ENCODE measurements around the gene DGKZ. TPM values are rescaled to one million over a fixed set of nuclear protein-coding genes. Genes with fewer than 3 reads are reported as not detected.

DGKZ gene
- total RNA-seq, 4 donors from 2014 or later: 41.8 to 86.4 (median 60.3) TPM

DNA sequence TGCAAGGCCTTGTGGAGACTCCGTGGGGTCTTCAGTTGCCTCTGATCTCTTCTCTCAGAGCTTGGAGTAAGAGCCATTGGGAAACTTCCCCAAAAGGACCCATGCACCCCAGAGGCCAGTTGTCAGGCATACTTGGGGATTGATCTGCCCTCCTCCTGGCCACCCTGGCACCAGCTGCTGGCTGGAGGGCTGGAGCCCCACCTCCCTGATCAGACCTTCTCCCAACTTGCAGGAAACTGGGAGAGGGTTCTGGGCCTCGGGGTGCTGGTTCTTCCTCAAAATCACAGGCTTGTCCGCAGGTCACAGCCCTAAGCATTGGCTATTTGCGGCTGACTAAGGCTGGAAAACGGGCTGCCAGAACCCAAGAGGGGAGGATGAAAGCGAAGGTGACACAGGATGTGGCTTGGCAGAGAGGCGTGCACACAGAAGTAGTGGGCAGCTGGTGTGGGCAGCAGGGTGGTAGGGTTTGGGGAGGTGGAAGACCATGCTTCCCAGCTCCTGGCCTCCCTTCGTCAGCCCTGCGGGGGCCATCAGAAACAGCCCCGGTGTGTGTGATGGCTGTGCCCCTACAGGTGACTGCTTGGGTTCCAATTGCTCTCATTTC, 1.3 kb upstream of the DGKZ start:
- WGBS, 2 donors: 40 to 41% methylated on average over 10 of the region's 10 CpGs
- H3K4me3 ChIP-seq (ENCODE audit: low read depth, poor library complexity, severe bottlenecking): no peak overlapping the region
- intact Hi-C loops (cut with DNase I; ENCODE audit: low total_unique reads): no loop called here
- no peak for DNase-seq (ENCODE audit: low spot score in 2 of 2)
- TF ChIP-seq, protein P1, sequence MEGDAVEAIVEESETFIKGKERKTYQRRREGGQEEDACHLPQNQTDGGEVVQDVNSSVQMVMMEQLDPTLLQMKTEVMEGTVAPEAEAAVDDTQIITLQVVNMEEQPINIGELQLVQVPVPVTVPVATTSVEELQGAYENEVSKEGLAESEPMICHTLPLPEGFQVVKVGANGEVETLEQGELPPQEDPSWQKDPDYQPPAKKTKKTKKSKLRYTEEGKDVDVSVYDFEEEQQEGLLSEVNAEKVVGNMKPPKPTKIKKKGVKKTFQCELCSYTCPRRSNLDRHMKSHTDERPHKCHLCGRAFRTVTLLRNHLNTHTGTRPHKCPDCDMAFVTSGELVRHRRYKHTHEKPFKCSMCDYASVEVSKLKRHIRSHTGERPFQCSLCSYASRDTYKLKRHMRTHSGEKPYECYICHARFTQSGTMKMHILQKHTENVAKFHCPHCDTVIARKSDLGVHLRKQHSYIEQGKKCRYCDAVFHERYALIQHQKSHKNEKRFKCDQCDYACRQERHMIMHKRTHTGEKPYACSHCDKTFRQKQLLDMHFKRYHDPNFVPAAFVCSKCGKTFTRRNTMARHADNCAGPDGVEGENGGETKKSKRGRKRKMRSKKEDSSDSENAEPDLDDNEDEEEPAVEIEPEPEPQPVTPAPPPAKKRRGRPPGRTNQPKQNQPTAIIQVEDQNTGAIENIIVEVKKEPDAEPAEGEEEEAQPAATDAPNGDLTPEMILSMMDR (IDR thresholded peaks at IDR 0.05): no peak
- TF ChIP-seq POLR2A (IDR thresholded peaks at IDR 0.05): no peak

DNA sequence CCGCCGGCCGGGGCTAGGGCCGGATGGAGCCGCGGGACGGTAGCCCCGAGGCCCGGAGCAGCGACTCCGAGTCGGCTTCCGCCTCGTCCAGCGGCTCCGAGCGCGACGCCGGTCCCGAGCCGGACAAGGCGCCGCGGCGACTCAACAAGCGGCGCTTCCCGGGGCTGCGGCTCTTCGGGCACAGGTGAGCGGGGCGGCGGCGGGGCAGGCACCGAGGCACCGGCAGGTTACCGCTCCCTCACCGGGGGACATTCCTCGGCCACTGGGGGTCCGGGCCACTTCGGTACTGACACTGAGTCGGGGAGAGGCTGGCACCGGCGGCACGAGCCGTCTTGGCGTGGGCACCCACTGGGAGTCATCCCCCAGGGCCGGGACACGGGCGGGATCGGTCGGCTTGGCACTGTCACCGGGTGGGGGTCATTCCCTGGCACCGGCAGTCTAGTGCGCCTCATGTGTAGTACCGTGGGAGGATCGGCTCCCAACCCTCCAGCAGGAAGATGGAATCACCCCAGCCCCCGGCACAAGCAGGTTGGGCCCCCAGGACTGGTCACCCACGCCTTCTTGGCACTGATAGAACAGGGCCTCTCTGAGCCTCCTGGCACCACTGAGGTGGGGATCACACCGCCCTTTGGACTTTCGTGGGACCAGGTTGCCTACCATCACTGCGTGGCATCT, 511 bp downstream of the DGKZ start:
- 19 to 51% methylated on average over 25 to 30 of the region's 63 CpGs for WGBS, 2 donors
- TF ChIP-seq, protein P1 (IDR thresholded peaks at IDR 0.05): no peak
- TF ChIP-seq POLR2A (IDR thresholded peaks at IDR 0.05): no peak
- H3K4me3 ChIP-seq (ENCODE audit: low read depth, poor library complexity, severe bottlenecking): peak overlapping the region; percentile 73
- intact Hi-C loops (cut with DNase I; ENCODE audit: low total_unique reads): no loop called here
- no peak for DNase-seq (ENCODE audit: low spot score in 2 of 2)

DNA sequence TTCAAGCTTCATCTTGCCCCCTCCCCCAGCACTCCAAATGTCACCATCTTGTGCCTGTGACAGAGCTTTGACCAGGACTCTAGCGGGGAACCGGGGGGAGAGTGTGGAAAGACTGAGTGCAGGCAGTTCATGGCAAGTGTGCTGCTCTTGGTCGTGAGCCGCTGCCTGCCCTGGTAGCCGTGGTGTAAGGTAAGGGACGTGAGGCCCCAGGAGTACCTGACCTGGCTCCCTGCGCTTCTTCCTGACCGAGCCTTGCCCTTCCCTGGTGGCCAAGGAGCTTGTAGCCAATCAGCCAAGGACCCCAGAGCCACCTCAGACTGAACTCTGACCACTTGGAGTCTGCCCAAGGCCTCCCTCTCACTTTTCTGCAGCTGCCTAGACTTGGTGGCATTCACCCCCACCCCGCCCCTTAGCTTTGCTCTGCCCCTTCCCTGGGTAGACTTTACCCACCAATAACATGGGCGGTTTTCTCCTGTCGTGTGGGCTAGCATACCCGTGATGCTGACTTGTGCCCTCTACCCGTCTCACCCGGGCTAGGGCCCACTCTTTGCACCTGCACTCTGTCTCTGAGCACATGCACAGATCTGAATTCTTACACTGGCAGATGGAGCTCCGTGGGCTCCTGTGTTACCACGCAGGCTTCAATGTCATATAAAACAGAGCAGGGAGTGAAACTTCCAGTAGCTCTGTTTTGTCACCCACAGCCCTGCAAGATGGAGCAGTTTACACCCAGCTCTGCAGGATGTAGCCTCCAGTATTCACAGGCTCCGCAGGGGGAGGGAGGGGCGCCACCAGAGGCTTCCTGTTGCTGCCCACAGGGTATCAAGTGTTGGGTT, 1.5 kb downstream of the DGKZ start:
- no peak for DNase-seq (ENCODE audit: low spot score in 2 of 2)
- 66% methylated on average over 18 of the region's 18 CpGs for WGBS, 2 donors
- intact Hi-C loops (cut with DNase I; ENCODE audit: low total_unique reads): no loop called here
- no peak for TF ChIP-seq POLR2A (IDR thresholded peaks at IDR 0.05)
- TF ChIP-seq, protein P1 (IDR thresholded peaks at IDR 0.05): no peak
- H3K4me3 ChIP-seq (ENCODE audit: low read depth, poor library complexity, severe bottlenecking): no peak overlapping the region

DNA sequence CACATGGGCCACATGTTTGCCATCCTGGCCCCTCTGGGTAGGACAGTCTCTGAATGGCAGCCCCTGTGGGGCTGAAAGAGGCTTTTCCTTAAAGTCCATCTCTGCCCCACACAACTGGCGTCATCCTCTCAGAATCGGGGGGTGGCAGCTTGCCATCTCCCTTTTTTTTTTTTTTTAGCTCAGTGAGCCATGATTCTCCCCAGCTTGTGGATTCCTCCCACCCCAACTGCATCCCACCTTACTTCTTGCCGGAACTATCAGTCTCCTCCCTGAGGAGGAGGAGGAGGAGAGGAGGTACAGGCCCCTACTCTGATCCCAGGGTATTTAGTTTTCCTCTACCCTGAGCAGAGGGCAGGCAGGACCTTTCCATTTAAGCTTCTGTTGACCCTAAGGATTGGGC, 3.4 kb downstream of the DGKZ start:
- 49 to 53% methylated on average over 3 of the region's 3 CpGs for WGBS, 2 donors
- intact Hi-C loops (cut with DNase I; ENCODE audit: low total_unique reads): no loop called here

DNA sequence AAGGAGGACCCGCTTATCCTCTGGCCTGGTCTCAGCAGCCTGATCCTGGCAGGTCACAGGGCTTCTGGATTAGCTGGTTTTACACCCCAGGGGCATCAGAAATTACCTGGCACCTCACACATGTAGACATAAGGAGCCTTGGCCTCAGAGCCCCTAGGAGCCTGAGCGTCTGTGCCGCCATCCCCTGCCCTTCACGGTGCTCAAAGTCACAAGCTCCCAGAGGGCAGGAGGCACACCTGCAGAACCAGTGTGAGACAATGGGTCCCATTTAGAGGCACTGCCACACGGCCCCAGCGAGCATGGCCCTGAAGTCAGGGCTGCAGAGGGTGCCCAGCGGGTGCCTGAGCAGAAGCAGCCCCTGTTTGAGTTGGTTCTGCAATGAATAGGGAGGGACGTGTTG, 3.9 kb downstream of the DGKZ start:
- no peak for TF ChIP-seq POLR2A (IDR thresholded peaks at IDR 0.05)
- intact Hi-C loops (cut with DNase I; ENCODE audit: low total_unique reads): no loop called here
- H3K4me3 ChIP-seq (ENCODE audit: low read depth, poor library complexity, severe bottlenecking): no peak overlapping the region
- no peak for DNase-seq (ENCODE audit: low spot score in 2 of 2)
- WGBS, 2 donors: 68 to 76% methylated on average over 8 of the region's 8 CpGs

More for the DNA sequence above, 3.4 kb downstream of the DGKZ start:
- DNase-seq (ENCODE audit: low spot score in 2 of 2): no peak
- TF ChIP-seq, protein P1 (IDR thresholded peaks at IDR 0.05): no peak
- TF ChIP-seq POLR2A (IDR thresholded peaks at IDR 0.05): no peak
- H3K4me3 ChIP-seq (ENCODE audit: low read depth, poor library complexity, severe bottlenecking): no peak overlapping the region

DNA sequence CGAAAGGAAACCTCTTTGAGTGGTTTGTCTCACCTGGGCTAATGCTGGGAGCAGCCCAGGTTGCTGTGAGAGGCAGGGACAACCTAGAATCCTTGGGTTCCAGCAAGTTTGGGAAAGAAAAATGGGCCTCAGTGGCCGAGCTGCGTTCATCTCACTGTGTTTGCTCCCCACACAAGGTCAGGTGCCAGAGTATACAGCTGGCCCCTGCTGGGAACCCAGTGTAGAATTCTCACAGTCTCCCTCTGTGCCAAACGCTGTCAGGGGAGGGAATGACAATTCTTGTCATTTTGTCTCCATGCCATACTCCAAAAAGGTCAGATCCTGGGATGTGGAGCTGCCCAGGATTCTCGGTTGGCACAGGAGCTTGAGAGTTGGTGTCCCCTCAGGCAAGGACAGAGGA, 4.3 kb downstream of the DGKZ start:
- no peak for DNase-seq (ENCODE audit: low spot score in 2 of 2)
- TF ChIP-seq, protein P1 (IDR thresholded peaks at IDR 0.05): no peak
- no peak for TF ChIP-seq POLR2A (IDR thresholded peaks at IDR 0.05)
- intact Hi-C loops (cut with DNase I; ENCODE audit: low total_unique reads): no loop called here
- WGBS, 2 donors: 58 to 68% methylated on average over 5 of the region's 5 CpGs
- no peak overlapping the region for H3K4me3 ChIP-seq (ENCODE audit: low read depth, poor library complexity, severe bottlenecking)

Measured in lower leg skin (tissue), 4 donors.